HepG2 (cell line): ENCODE data around the gene ARFGAP2. TPM values are rescaled to one million over a fixed set of nuclear protein-coding genes. Genes with fewer than 3 reads are reported as not detected.

Experiments
- ATF7 ChIP-seq, 2 experiments: fragments of 450-650 bp in 1 of 2; sonication (generic) in 1 of 2; formaldehyde crosslinking in 1 of 2; IDR thresholded peaks; 2 replicates each; pipeline versions ENCODE4 v1.4.0 to v1.6.1; 2016 to 2020; ENCODE audit warnings: antibody characterized with exemption in 1 of 2, mild to moderate bottlenecking in 1 of 2, missing genetic modification reagents in 1 of 2
- FLYWCH1 ChIP-seq: sonication (generic); formaldehyde crosslinking; IDR thresholded peaks from 2 replicates; pipeline ENCODE4 v1.8.1; 2023; ENCODE audit warnings: mild to moderate bottlenecking, missing genetic modification reagents
- FOXA3 ChIP-seq: IDR thresholded peaks from 2 replicates; pipeline ENCODE4 v1.6.1; 2016; ENCODE audit warnings: missing genetic modification reagents, missing compliant biosample characterization
- GATAD2A ChIP-seq: IDR thresholded peaks from 2 replicates; pipeline ENCODE4 v1.6.1; 2016
- HNF4G ChIP-seq, 2 experiments: sonication (generic) in 1 of 2; formaldehyde crosslinking in 1 of 2; IDR thresholded peaks; 2 replicates each; pipeline versions ENCODE4 v1.4.0 to v1.6.1; 2011 to 2020; ENCODE audit warnings: borderline replicate concordance in 2 of 2, low read depth in 2 of 2, mild to moderate bottlenecking in 2 of 2, low read length in 1 of 2, missing genetic modification reagents in 1 of 2, moderate library complexity in 1 of 2
- IRF2 ChIP-seq: IDR thresholded peaks from 2 replicates; pipeline ENCODE4 v1.6.1; 2018; ENCODE audit warnings: missing genetic modification reagents, missing compliant biosample characterization
- KAT2B ChIP-seq: fragments of 150-350 bp; IDR thresholded peaks from 2 replicates; pipeline ENCODE4 v1.6.1; 2014; ENCODE audit warnings: low read depth, low read length, borderline replicate concordance
- KMT2B ChIP-seq: IDR thresholded peaks from 2 replicates; pipeline ENCODE4 v1.6.1; 2016; ENCODE audit warnings: missing genetic modification reagents, missing compliant biosample characterization
- NR2F1 ChIP-seq, 2 experiments: fragments of 450-650 bp in 1 of 2; formaldehyde crosslinking in 1 of 2; IDR thresholded peaks; 2 replicates each; pipeline versions ENCODE4 v1.5.0 to v1.6.1; 2016 to 2020; ENCODE audit warnings: mild to moderate bottlenecking in 1 of 2, missing compliant biosample characterization in 1 of 2, missing genetic modification reagents in 1 of 2, moderate library complexity in 1 of 2
- PHF20 ChIP-seq: sonication (generic); formaldehyde crosslinking; IDR thresholded peaks from 2 replicates; pipeline ENCODE4 v1.5.0; 2020; ENCODE audit warnings: mild to moderate bottlenecking, missing genetic modification reagents
- YY1 ChIP-seq: IDR thresholded peaks from 2 replicates; pipeline ENCODE4 v1.6.1; 2011; ENCODE audit warnings: low read length, low read depth, moderate library complexity, mild to moderate bottlenecking; ENCODE audit not compliant: insufficient read depth, insufficient replicate concordance
- ZNF441 ChIP-seq: sonication (generic); formaldehyde crosslinking; IDR thresholded peaks from 2 replicates; pipeline ENCODE4 v1.7.0; 2021; ENCODE audit warnings: missing genetic modification reagents, borderline replicate concordance
- ZNF761 ChIP-seq: sonication (generic); formaldehyde crosslinking; conservative IDR thresholded peaks from 2 replicates; pipeline ENCODE4 v1.4.0; 2020; ENCODE audit warnings: mild to moderate bottlenecking, missing genetic modification reagents
- polyA plus RNA-seq, 8 experiments: library from polyadenylated mRNA; depleted of rRNA in 3 of 8; stranded (reverse) in 7 of 8; unstranded in 1 of 8; fragments of >200 nt; fragmentation: Illumina TruSeq in 4 of 8; extraction: Trizol in 4 of 8; gene quantifications; 2 replicates each; pipeline versions ENCODE4 v1.2.1 to v1.2.3, GENCODE V29; 2011 to 2016; ENCODE audit warnings: low read depth in 4 of 8, missing spikeins in 1 of 8, mixed read lengths in 1 of 8; ENCODE audit not compliant: insufficient read depth in 1 of 8
- total RNA-seq, 5 experiments: library from RNA; depleted of rRNA; stranded (reverse); fragments of >200 nt; fragmentation: Illumina TruSeq; extraction: Trizol; gene quantifications; 2 replicates each; pipeline ENCODE4 v1.2.3, GENCODE V29; 2016; ENCODE audit warnings: low read depth in 1 of 5
- TF ChIP-seq, protein P1 (sequence below): sonication (generic); formaldehyde crosslinking; conservative IDR thresholded peaks from 2 replicates; pipeline ENCODE4 v1.4.0; 2020; ENCODE audit warnings: missing genetic modification reagents
- TF ChIP-seq, protein P2 (sequence below): sonication (generic); formaldehyde crosslinking; IDR thresholded peaks from 2 replicates; pipeline ENCODE4 v1.8.0; 2022; ENCODE audit warnings: missing genetic modification reagents, mild to moderate bottlenecking, borderline replicate concordance
- TF ChIP-seq, protein P3 (sequence below): sonication (generic); formaldehyde crosslinking; IDR thresholded peaks from 2 replicates; pipeline ENCODE4 v1.5.1; 2020; ENCODE audit warnings: missing genetic modification reagents, mild to moderate bottlenecking, borderline replicate concordance
- TF ChIP-seq, protein P4 (sequence below), 2 experiments: sonication (generic) in 1 of 2; formaldehyde crosslinking in 1 of 2; IDR thresholded peaks; 2 replicates each; pipeline versions ENCODE4 v1.4.0 to v1.6.1; 2018 to 2020; ENCODE audit warnings: missing genetic modification reagents in 2 of 2, borderline replicate concordance in 1 of 2, low read depth in 1 of 2, mild to moderate bottlenecking in 1 of 2, missing biosample characterization in 1 of 2
- TF ChIP-seq, protein P5 (sequence below): fragments of 450-650 bp; IDR thresholded peaks from 2 replicates; pipeline ENCODE4 v1.6.1; 2017

Gene ARFGAP2
- total and polyA plus RNA-seq, 2 of the 13 experiments (the other 11 are each of a cell fraction or from before 2014, with no cell fraction given), result 32.3 to 75.3 TPM

DNA sequence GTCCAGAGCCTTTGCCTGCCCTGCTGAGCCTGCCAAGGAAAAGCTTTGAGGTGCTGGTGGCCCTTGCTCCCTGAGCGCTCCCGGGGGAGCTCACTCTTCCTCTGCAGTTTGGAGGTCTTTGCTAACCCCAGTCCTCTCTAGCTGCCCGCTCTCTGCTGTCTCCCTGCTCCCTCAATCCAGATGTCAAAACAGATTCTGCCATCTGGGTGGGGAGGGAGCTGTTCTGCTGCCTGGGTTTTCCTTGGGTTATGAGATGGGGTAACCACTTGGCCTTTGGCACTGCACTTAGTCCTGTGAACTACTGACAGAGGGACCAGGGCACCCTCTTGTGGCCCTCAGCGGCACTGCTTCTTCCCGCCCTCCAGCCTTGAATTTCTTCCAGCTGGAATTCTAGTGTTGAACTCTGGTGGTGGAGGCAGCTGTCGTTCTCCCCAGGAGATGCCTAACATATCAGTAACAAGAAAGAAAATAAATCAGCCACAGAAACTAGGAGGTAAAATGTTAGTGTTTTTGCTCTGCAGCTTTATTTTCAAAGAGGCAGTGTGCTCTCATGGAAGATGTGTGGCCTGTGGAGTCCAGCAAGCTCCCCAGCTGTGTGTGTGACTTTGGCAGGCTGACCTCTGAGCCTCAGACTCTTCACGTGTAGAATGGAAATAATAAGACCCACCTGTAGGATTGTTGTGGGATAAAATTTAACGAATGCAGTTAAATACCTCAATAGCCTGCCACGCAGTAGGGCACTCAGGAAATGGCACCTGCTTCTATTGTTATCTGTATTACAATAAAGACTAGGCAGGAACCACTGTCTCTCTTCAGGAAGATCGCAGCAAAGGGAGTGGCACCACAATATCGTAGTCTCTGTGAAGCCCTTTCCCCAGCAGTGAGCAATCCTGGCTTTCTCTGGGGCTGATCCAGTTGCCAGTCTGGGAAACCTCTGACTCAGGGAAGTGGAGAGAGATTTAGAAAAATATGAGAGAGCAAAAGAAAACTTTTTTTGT lies 23.4 kb downstream of the ARFGAP2 start (continued):
- TF ChIP-seq ZNF761 (CRISPR knock-in tag) (no peak), FOXA3 (CRISPR knock-in tag) (0 out of 2 replicates have a peak, but pooled peaks have one; percentile 25), KMT2B (CRISPR knock-in tag) (peak; percentile 43; the same call in 1 of the 2 replicates), NR2F1 (CRISPR knock-in tag; IDR thresholded peaks at IDR 0.05) (peak; percentile 34 to 48; a peak in 2 of 4 replicates), KAT2B (no peak), FLYWCH1 (CRISPR knock-in tag) (no peak), ATF7 (IDR thresholded peaks at IDR 0.05) (no peak), ATF7 (CRISPR knock-in tag; IDR thresholded peaks at IDR 0.05) (no peak), YY1 (peak; percentile 53), ZNF441 (CRISPR knock-in tag) (no peak), PHF20 (CRISPR knock-in tag) (0 out of 2 replicates have a peak, but pooled peaks have one; percentile 20), GATAD2A (CRISPR knock-in tag) (0 out of 2 replicates have a peak, but pooled peaks have one; percentile 17), IRF2 (CRISPR knock-in tag) (peak; percentile 33; the same call in 1 of the 2 replicates), HNF4G (IDR thresholded peaks at IDR 0.05; ENCODE audit: borderline replicate concordance, low read depth, low read length) (peak; percentile 75; the same call in 1 of the 2 replicates), HNF4G (CRISPR knock-in tag; IDR thresholded peaks at IDR 0.05; ENCODE audit: borderline replicate concordance, low read depth) (no peak)
- TF ChIP-seq, protein P1, sequence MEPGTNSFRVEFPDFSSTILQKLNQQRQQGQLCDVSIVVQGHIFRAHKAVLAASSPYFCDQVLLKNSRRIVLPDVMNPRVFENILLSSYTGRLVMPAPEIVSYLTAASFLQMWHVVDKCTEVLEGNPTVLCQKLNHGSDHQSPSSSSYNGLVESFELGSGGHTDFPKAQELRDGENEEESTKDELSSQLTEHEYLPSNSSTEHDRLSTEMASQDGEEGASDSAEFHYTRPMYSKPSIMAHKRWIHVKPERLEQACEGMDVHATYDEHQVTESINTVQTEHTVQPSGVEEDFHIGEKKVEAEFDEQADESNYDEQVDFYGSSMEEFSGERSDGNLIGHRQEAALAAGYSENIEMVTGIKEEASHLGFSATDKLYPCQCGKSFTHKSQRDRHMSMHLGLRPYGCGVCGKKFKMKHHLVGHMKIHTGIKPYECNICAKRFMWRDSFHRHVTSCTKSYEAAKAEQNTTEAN (CRISPR knock-in tag), result no peak
- TF ChIP-seq, protein P2, sequence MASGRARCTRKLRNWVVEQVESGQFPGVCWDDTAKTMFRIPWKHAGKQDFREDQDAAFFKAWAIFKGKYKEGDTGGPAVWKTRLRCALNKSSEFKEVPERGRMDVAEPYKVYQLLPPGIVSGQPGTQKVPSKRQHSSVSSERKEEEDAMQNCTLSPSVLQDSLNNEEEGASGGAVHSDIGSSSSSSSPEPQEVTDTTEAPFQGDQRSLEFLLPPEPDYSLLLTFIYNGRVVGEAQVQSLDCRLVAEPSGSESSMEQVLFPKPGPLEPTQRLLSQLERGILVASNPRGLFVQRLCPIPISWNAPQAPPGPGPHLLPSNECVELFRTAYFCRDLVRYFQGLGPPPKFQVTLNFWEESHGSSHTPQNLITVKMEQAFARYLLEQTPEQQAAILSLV (CRISPR knock-in tag), result no peak
- TF ChIP-seq, protein P3, sequence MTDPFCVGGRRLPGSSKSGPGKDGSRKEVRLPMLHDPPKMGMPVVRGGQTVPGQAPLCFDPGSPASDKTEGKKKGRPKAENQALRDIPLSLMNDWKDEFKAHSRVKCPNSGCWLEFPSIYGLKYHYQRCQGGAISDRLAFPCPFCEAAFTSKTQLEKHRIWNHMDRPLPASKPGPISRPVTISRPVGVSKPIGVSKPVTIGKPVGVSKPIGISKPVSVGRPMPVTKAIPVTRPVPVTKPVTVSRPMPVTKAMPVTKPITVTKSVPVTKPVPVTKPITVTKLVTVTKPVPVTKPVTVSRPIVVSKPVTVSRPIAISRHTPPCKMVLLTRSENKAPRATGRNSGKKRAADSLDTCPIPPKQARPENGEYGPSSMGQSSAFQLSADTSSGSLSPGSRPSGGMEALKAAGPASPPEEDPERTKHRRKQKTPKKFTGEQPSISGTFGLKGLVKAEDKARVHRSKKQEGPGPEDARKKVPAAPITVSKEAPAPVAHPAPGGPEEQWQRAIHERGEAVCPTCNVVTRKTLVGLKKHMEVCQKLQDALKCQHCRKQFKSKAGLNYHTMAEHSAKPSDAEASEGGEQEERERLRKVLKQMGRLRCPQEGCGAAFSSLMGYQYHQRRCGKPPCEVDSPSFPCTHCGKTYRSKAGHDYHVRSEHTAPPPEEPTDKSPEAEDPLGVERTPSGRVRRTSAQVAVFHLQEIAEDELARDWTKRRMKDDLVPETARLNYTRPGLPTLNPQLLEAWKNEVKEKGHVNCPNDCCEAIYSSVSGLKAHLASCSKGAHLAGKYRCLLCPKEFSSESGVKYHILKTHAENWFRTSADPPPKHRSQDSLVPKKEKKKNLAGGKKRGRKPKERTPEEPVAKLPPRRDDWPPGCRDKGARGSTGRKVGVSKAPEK (CRISPR knock-in tag), result no peak
- TF ChIP-seq, protein P4, sequence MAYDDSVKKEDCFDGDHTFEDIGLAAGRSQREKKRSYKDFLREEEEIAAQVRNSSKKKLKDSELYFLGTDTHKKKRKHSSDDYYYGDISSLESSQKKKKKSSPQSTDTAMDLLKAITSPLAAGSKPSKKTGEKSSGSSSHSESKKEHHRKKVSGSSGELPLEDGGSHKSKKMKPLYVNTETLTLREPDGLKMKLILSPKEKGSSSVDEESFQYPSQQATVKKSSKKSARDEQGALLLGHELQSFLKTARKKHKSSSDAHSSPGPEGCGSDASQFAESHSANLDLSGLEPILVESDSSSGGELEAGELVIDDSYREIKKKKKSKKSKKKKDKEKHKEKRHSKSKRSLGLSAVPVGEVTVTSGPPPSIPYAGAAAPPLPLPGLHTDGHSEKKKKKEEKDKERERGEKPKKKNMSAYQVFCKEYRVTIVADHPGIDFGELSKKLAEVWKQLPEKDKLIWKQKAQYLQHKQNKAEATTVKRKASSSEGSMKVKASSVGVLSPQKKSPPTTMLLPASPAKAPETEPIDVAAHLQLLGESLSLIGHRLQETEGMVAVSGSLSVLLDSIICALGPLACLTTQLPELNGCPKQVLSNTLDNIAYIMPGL (CRISPR knock-in tag; IDR thresholded peaks at IDR 0.05; ENCODE audit: borderline replicate concordance in 1 of 2, low read depth in 1 of 2), result peak; percentile 45 to 52; a peak in 2 of 4 replicates
- TF ChIP-seq, protein P5, sequence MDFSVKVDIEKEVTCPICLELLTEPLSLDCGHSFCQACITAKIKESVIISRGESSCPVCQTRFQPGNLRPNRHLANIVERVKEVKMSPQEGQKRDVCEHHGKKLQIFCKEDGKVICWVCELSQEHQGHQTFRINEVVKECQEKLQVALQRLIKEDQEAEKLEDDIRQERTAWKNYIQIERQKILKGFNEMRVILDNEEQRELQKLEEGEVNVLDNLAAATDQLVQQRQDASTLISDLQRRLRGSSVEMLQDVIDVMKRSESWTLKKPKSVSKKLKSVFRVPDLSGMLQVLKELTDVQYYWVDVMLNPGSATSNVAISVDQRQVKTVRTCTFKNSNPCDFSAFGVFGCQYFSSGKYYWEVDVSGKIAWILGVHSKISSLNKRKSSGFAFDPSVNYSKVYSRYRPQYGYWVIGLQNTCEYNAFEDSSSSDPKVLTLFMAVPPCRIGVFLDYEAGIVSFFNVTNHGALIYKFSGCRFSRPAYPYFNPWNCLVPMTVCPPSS, result no peak
